A549 (cell line): ENCODE results near the gene RIPOR2.

Source experiments
- CEBPB ChIP-seq, 2 experiments: fragments of >200 bp in 1 of 2; sonication (Bioruptor Twin) in 1 of 2; formaldehyde crosslinking in 1 of 2; IDR thresholded peaks; 2 replicates each; pipeline ENCODE4 v1.6.1; 2012 to 2016
- CHD2 ChIP-seq: fragments of 150-350 bp; IDR thresholded peaks from 2 replicates; pipeline ENCODE4 v1.6.1; 2014; ENCODE audit warnings: low read length; ENCODE audit not compliant: partially characterized antibody
- EP300 ChIP-seq, 2 experiments: fragments of >200 bp; sonication (Bioruptor Twin); formaldehyde crosslinking; IDR thresholded peaks; 2 replicates in 1 of 2; 3 replicates in 1 of 2; pipeline ENCODE4 v1.6.1; 2016 to 2017
- MAZ ChIP-seq: fragments of 150-350 bp; IDR thresholded peaks from 2 replicates; pipeline ENCODE4 v1.6.1; 2014; ENCODE audit warnings: antibody characterized with exemption, low read depth, low read length, borderline replicate concordance
- POLR2A ChIP-seq: IDR thresholded peaks from 2 replicates; pipeline ENCODE4 v1.6.1; 2012; ENCODE audit warnings: mild to moderate bottlenecking, low read length
- RAD21 ChIP-seq, 2 experiments: fragments of >200 bp in 1 of 2; sonication (Bioruptor Twin) in 1 of 2; formaldehyde crosslinking in 1 of 2; IDR thresholded peaks in 1 of 2; conservative IDR thresholded peaks in 1 of 2; 2 replicates in 1 of 2; 3 replicates in 1 of 2; pipeline ENCODE4 v1.6.1; 2012 to 2018; ENCODE audit warnings: inconsistent platforms in 1 of 2
- RCOR1 ChIP-seq: fragments of 150-350 bp; IDR thresholded peaks from 2 replicates; pipeline ENCODE4 v1.6.1; 2014; ENCODE audit warnings: antibody characterized with exemption, low read length, low read depth
- RFX5 ChIP-seq: fragments of 450-650 bp; IDR thresholded peaks from 2 replicates; pipeline ENCODE4 v1.7.1; 2014; ENCODE audit warnings: antibody characterized with exemption, mild to moderate bottlenecking, moderate library complexity
- ZFP36 ChIP-seq: fragments of 450-650 bp; IDR thresholded peaks from 2 replicates; pipeline ENCODE4 v1.6.1; 2014; ENCODE audit warnings: borderline replicate concordance; ENCODE audit not compliant: partially characterized antibody
- TF ChIP-seq, protein P1 (sequence below): fragments of 200-600 bp; sonication (generic); IDR thresholded peaks from 2 replicates; pipeline ENCODE4 v1.6.1; 2016; ENCODE audit warnings: antibody characterized with exemption, mild to moderate bottlenecking, moderate library complexity
- TF ChIP-seq, protein P2 (sequence below): fragments of >200 bp; sonication (Bioruptor Twin); formaldehyde crosslinking; IDR thresholded peaks from 3 replicates; pipeline ENCODE4 v1.5.1; 2016
- TF ChIP-seq, protein P3 (sequence below): fragments of 250-450 bp; sonication (Bioruptor Pico); IDR thresholded peaks from 2 replicates; pipeline ENCODE4 v1.5.0; 2020; ENCODE audit warnings: low read depth, mild to moderate bottlenecking, moderate library complexity
- TF ChIP-seq, protein P4 (sequence below): IDR thresholded peaks from 2 replicates; pipeline ENCODE4 v1.6.1; 2012

DNA sequence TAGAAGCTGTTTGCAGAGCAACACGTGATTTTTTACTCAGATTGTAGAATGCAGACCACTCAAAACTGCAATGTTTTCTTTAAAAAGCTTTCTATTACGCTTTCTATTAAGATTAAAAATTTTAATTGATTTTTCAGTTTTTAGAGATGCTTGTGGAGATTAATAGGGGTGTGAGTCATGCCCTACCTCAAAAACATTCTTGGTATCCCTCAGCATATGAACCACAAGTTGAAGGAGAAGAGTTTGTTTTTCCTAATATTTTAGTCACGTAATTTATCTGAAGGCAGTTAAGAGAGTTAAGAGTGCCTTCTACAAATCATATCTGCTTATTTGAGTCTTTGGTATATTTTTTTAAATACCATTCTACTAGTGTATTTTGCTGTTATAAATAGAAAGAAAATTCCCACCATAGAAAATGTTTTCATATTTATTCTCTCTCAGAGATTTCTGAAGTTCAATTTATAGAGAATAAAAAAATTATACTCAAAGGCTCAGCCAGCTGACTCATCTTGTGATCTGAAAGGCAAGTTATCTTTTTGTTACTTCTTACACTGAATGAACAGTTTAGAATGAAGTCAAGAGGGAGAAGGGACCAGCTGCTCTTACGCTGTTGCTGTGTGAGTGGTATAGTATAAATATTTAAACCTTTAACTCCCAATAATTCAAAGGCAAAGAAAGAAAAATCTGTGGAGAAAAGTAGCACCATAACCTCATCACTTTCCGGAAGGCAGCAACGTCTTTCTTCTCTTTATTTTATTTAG, 7.6 kb downstream of the RIPOR2 start:
- TF ChIP-seq, protein P1, sequence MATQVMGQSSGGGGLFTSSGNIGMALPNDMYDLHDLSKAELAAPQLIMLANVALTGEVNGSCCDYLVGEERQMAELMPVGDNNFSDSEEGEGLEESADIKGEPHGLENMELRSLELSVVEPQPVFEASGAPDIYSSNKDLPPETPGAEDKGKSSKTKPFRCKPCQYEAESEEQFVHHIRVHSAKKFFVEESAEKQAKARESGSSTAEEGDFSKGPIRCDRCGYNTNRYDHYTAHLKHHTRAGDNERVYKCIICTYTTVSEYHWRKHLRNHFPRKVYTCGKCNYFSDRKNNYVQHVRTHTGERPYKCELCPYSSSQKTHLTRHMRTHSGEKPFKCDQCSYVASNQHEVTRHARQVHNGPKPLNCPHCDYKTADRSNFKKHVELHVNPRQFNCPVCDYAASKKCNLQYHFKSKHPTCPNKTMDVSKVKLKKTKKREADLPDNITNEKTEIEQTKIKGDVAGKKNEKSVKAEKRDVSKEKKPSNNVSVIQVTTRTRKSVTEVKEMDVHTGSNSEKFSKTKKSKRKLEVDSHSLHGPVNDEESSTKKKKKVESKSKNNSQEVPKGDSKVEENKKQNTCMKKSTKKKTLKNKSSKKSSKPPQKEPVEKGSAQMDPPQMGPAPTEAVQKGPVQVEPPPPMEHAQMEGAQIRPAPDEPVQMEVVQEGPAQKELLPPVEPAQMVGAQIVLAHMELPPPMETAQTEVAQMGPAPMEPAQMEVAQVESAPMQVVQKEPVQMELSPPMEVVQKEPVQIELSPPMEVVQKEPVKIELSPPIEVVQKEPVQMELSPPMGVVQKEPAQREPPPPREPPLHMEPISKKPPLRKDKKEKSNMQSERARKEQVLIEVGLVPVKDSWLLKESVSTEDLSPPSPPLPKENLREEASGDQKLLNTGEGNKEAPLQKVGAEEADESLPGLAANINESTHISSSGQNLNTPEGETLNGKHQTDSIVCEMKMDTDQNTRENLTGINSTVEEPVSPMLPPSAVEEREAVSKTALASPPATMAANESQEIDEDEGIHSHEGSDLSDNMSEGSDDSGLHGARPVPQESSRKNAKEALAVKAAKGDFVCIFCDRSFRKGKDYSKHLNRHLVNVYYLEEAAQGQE, result no peak
- TF ChIP-seq ZFP36, result no peak
- TF ChIP-seq, protein P2, sequence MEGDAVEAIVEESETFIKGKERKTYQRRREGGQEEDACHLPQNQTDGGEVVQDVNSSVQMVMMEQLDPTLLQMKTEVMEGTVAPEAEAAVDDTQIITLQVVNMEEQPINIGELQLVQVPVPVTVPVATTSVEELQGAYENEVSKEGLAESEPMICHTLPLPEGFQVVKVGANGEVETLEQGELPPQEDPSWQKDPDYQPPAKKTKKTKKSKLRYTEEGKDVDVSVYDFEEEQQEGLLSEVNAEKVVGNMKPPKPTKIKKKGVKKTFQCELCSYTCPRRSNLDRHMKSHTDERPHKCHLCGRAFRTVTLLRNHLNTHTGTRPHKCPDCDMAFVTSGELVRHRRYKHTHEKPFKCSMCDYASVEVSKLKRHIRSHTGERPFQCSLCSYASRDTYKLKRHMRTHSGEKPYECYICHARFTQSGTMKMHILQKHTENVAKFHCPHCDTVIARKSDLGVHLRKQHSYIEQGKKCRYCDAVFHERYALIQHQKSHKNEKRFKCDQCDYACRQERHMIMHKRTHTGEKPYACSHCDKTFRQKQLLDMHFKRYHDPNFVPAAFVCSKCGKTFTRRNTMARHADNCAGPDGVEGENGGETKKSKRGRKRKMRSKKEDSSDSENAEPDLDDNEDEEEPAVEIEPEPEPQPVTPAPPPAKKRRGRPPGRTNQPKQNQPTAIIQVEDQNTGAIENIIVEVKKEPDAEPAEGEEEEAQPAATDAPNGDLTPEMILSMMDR, result no peak
- TF ChIP-seq, protein P3, sequence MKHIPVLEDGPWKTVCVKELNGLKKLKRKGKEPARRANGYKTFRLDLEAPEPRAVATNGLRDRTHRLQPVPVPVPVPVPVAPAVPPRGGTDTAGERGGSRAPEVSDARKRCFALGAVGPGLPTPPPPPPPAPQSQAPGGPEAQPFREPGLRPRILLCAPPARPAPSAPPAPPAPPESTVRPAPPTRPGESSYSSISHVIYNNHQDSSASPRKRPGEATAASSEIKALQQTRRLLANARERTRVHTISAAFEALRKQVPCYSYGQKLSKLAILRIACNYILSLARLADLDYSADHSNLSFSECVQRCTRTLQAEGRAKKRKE (CRISPR knock-in tag), result no peak
- TF ChIP-seq, protein P4, sequence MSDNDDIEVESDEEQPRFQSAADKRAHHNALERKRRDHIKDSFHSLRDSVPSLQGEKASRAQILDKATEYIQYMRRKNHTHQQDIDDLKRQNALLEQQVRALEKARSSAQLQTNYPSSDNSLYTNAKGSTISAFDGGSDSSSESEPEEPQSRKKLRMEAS, result no peak
- no peak for TF ChIP-seq RFX5
- no peak for TF ChIP-seq RCOR1
- TF ChIP-seq EP300 (IDR thresholded peaks at IDR 0.05), result no peak
- TF ChIP-seq RAD21 (conservative IDR thresholded peaks at IDR 0.05 in 1 of 2, IDR thresholded peaks at IDR 0.05 in 1 of 2), result no peak
- no peak for TF ChIP-seq CEBPB (IDR thresholded peaks at IDR 0.05)
- no peak for TF ChIP-seq POLR2A
- TF ChIP-seq CHD2, result no peak
- TF ChIP-seq MAZ, result no peak
